GM23338 (cell line): ENCODE results near the gene SOX13.

Experiments used
- CREB1 ChIP-seq: fragments of 250-450 bp; sonication (Bioruptor Pico); IDR thresholded peaks from 2 replicates; pipeline ENCODE4 v1.5.0; 2020; ENCODE audit warnings: low read depth, mild to moderate bottlenecking, moderate library complexity
- EZH2 ChIP-seq: fragments of 200-600 bp; sonication (generic); IDR thresholded peaks from one replicate; pipeline ENCODE4 v1.8.0; 2017; ENCODE audit warnings: antibody characterized with exemption, mild to moderate bottlenecking, low read depth; ENCODE audit not compliant: unreplicated experiment
- EZH2phosphoT487 ChIP-seq: fragments of 200-600 bp; sonication (generic); IDR thresholded peaks from one replicate; pipeline ENCODE4 v1.8.1; 2018; ENCODE audit warnings: antibody characterized with exemption; ENCODE audit not compliant: unreplicated experiment
- JUNB ChIP-seq: IDR thresholded peaks from one replicate; pipeline ENCODE4 v1.6.1; 2016; ENCODE audit warnings: antibody characterized with exemption; ENCODE audit not compliant: unreplicated experiment
- NANOG ChIP-seq: IDR thresholded peaks from 2 replicates; pipeline ENCODE4 v1.6.1; 2016; ENCODE audit warnings: antibody characterized with exemption, borderline replicate concordance
- POLR2AphosphoS5 ChIP-seq: IDR thresholded peaks from 2 replicates; pipeline ENCODE4 v1.6.1; 2016; ENCODE audit warnings: antibody characterized with exemption, low read depth
- STAT1 ChIP-seq: IDR thresholded peaks from one replicate; pipeline ENCODE4 v1.6.1; 2016; ENCODE audit warnings: antibody characterized with exemption; ENCODE audit not compliant: unreplicated experiment
- ZNF114 ChIP-seq: fragments of 250-450 bp; sonication (Bioruptor Pico); IDR thresholded peaks from 2 replicates; pipeline ENCODE4 v1.5.0; 2020; ENCODE audit warnings: mild to moderate bottlenecking, moderate library complexity
- TF ChIP-seq, protein P1 (sequence below), 2 experiments: fragments of 200-600 bp in 1 of 2; sonication (generic) in 1 of 2; conservative IDR thresholded peaks; 2 replicates each; pipeline versions ENCODE4 v1.5.1 to v1.6.1; 2016 to 2017; ENCODE audit warnings: antibody characterized with exemption in 2 of 2, low read depth in 2 of 2, mild to moderate bottlenecking in 2 of 2, moderate library complexity in 1 of 2
- TF ChIP-seq, protein P2 (sequence below): IDR thresholded peaks from 2 replicates; pipeline ENCODE4 v1.6.1; 2016; ENCODE audit warnings: antibody characterized with exemption
- TF ChIP-seq, protein P3 (sequence below): IDR thresholded peaks from one replicate; pipeline ENCODE4 v1.6.1; 2018; ENCODE audit warnings: antibody characterized with exemption; ENCODE audit not compliant: unreplicated experiment
- TF ChIP-seq, protein P4 (sequence below): fragments of 250-450 bp; sonication (Bioruptor Pico); IDR thresholded peaks from 2 replicates; pipeline ENCODE4 v1.5.0; 2020; ENCODE audit warnings: mild to moderate bottlenecking, moderate library complexity

DNA sequence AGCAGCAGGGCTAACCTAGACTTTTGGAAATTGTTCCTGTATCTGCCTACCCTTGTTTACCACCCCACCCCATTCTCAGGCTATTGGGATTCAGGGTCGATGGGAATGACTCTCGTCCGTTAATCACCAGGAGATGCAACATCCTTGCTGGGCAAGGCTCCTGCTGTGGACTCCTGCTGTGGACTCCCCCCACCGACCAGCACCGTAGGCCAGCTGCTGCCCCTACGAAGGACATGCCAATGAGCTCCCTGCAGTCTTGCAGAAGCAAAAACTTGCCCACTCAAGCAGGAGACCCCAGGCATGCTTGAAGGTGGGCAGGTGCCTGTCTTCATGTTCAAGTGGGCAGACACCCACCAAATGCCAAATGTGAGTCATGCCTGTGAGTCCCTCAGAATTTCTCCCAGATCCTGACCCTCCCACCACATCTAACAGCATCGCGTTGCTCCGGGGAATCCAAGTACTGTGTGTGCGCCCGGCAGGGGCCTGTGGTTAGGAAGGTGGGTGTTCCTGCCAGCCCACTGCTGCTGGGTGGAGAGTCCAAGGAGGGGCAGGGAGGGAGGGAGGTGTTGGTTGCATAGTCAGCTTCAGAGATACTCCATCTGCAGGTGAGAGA is 41.7 kb upstream of the SOX13 start:
- TF ChIP-seq, protein P1, sequence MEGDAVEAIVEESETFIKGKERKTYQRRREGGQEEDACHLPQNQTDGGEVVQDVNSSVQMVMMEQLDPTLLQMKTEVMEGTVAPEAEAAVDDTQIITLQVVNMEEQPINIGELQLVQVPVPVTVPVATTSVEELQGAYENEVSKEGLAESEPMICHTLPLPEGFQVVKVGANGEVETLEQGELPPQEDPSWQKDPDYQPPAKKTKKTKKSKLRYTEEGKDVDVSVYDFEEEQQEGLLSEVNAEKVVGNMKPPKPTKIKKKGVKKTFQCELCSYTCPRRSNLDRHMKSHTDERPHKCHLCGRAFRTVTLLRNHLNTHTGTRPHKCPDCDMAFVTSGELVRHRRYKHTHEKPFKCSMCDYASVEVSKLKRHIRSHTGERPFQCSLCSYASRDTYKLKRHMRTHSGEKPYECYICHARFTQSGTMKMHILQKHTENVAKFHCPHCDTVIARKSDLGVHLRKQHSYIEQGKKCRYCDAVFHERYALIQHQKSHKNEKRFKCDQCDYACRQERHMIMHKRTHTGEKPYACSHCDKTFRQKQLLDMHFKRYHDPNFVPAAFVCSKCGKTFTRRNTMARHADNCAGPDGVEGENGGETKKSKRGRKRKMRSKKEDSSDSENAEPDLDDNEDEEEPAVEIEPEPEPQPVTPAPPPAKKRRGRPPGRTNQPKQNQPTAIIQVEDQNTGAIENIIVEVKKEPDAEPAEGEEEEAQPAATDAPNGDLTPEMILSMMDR (conservative IDR thresholded peaks at IDR 0.05; ENCODE audit: low read depth in 2 of 2) = no peak
- no peak for TF ChIP-seq EZH2
- TF ChIP-seq POLR2AphosphoS5 = no peak
- TF ChIP-seq EZH2phosphoT487 = no peak
- TF ChIP-seq, protein P2, sequence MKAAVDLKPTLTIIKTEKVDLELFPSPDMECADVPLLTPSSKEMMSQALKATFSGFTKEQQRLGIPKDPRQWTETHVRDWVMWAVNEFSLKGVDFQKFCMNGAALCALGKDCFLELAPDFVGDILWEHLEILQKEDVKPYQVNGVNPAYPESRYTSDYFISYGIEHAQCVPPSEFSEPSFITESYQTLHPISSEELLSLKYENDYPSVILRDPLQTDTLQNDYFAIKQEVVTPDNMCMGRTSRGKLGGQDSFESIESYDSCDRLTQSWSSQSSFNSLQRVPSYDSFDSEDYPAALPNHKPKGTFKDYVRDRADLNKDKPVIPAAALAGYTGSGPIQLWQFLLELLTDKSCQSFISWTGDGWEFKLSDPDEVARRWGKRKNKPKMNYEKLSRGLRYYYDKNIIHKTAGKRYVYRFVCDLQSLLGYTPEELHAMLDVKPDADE = no peak
- TF ChIP-seq, protein P3, sequence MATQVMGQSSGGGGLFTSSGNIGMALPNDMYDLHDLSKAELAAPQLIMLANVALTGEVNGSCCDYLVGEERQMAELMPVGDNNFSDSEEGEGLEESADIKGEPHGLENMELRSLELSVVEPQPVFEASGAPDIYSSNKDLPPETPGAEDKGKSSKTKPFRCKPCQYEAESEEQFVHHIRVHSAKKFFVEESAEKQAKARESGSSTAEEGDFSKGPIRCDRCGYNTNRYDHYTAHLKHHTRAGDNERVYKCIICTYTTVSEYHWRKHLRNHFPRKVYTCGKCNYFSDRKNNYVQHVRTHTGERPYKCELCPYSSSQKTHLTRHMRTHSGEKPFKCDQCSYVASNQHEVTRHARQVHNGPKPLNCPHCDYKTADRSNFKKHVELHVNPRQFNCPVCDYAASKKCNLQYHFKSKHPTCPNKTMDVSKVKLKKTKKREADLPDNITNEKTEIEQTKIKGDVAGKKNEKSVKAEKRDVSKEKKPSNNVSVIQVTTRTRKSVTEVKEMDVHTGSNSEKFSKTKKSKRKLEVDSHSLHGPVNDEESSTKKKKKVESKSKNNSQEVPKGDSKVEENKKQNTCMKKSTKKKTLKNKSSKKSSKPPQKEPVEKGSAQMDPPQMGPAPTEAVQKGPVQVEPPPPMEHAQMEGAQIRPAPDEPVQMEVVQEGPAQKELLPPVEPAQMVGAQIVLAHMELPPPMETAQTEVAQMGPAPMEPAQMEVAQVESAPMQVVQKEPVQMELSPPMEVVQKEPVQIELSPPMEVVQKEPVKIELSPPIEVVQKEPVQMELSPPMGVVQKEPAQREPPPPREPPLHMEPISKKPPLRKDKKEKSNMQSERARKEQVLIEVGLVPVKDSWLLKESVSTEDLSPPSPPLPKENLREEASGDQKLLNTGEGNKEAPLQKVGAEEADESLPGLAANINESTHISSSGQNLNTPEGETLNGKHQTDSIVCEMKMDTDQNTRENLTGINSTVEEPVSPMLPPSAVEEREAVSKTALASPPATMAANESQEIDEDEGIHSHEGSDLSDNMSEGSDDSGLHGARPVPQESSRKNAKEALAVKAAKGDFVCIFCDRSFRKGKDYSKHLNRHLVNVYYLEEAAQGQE = no peak
- TF ChIP-seq, protein P4, sequence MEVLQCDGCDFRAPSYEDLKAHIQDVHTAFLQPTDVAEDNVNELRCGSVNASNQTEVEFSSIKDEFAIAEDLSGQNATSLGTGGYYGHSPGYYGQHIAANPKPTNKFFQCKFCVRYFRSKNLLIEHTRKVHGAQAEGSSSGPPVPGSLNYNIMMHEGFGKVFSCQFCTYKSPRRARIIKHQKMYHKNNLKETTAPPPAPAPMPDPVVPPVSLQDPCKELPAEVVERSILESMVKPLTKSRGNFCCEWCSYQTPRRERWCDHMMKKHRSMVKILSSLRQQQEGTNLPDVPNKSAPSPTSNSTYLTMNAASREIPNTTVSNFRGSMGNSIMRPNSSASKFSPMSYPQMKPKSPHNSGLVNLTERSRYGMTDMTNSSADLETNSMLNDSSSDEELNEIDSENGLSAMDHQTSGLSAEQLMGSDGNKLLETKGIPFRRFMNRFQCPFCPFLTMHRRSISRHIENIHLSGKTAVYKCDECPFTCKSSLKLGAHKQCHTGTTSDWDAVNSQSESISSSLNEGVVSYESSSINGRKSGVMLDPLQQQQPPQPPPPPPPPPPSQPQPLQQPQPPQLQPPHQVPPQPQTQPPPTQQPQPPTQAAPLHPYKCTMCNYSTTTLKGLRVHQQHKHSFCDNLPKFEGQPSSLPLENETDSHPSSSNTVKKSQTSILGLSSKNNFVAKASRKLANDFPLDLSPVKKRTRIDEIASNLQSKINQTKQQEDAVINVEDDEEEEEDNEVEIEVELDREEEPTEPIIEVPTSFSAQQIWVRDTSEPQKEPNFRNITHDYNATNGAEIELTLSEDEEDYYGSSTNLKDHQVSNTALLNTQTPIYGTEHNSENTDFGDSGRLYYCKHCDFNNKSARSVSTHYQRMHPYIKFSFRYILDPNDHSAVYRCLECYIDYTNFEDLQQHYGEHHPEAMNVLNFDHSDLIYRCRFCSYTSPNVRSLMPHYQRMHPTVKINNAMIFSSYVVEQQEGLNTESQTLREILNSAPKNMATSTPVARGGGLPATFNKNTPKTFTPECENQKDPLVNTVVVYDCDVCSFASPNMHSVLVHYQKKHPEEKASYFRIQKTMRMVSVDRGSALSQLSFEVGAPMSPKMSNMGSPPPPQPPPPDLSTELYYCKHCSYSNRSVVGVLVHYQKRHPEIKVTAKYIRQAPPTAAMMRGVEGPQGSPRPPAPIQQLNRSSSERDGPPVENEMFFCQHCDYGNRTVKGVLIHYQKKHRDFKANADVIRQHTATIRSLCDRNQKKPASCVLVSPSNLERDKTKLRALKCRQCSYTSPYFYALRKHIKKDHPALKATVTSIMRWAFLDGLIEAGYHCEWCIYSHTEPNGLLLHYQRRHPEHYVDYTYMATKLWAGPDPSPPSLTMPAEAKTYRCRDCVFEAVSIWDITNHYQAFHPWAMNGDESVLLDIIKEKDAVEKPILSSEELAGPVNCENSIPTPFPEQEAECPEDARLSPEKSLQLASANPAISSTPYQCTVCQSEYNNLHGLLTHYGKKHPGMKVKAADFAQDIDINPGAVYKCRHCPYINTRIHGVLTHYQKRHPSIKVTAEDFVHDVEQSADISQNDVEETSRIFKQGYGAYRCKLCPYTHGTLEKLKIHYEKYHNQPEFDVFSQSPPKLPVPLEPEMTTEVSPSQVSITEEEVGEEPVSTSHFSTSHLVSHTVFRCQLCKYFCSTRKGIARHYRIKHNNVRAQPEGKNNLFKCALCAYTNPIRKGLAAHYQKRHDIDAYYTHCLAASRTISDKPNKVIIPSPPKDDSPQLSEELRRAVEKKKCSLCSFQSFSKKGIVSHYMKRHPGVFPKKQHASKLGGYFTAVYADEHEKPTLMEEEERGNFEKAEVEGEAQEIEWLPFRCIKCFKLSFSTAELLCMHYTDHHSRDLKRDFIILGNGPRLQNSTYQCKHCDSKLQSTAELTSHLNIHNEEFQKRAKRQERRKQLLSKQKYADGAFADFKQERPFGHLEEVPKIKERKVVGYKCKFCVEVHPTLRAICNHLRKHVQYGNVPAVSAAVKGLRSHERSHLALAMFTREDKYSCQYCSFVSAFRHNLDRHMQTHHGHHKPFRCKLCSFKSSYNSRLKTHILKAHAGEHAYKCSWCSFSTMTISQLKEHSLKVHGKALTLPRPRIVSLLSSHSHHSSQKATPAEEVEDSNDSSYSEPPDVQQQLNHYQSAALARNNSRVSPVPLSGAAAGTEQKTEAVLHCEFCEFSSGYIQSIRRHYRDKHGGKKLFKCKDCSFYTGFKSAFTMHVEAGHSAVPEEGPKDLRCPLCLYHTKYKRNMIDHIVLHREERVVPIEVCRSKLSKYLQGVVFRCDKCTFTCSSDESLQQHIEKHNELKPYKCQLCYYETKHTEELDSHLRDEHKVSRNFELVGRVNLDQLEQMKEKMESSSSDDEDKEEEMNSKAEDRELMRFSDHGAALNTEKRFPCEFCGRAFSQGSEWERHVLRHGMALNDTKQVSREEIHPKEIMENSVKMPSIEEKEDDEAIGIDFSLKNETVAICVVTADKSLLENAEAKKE = no peak
- no peak for TF ChIP-seq CREB1
- TF ChIP-seq NANOG = no peak
- no peak for TF ChIP-seq JUNB
- no peak for TF ChIP-seq STAT1
- TF ChIP-seq ZNF114 (CRISPR knock-in tag) = no peak
